Thyroid gland (tissue), 4 donors: ENCODE data around the gene SERPINB1. TPM values are rescaled to one million over a fixed set of nuclear protein-coding genes. Genes with fewer than 3 reads are reported as not detected.

ENCODE experiments used
- DNase-seq, 2 donors: peaks; one replicate each; pipeline ENCODE4 v3.0.0-alpha.2; 2019
- H3K27ac ChIP-seq, 3 donors: fragments of 200-600 bp; sonication (generic); 1 replicate in 2 of 3; 2 replicates in 1 of 3; pipeline ENCODE4 v1.5.1; 2016 to 2019; ENCODE audit warnings: mild to moderate bottlenecking in 1 of 3, moderate library complexity in 1 of 3
- H3K27me3 ChIP-seq: fragments of 200-600 bp; sonication (generic); one replicate; pipeline ENCODE4 v1.5.1; 2019
- H3K36me3 ChIP-seq, 2 donors: fragments of 200-600 bp; sonication (generic); one replicate each; pipeline ENCODE4 v1.5.1; 2016 to 2019
- H3K4me1 ChIP-seq, 2 donors: fragments of 200-600 bp; sonication (generic); one replicate each; pipeline ENCODE4 v1.5.1; 2017 to 2019
- H3K4me3 ChIP-seq, 3 donors: fragments of 200-600 bp; sonication (generic); replicated peaks in 1 of 3; 1 replicate in 2 of 3; 2 replicates in 1 of 3; pipeline ENCODE4 v1.5.1; 2016; ENCODE audit warnings: mild to moderate bottlenecking in 1 of 3
- H3K9me3 ChIP-seq: fragments of 200-600 bp; sonication (generic); one replicate; pipeline ENCODE4 v1.5.1; 2017
- CTCF ChIP-seq, 6 experiments: fragments of 200-600 bp in 3 of 6; fragments of 450-650 bp in 3 of 6; sonication (generic) in 3 of 6; IDR thresholded peaks; one replicate each; pipeline ENCODE4 v1.5.1; 2016 to 2019; ENCODE audit warnings: antibody characterized with exemption in 6 of 6, mild to moderate bottlenecking in 2 of 6, inconsistent platforms in 1 of 6, moderate library complexity in 1 of 6
- POLR2A ChIP-seq, 2 donors: fragments of 450-650 bp; IDR thresholded peaks; one replicate each; pipeline ENCODE4 v1.6.1; 2017; ENCODE audit warnings: antibody characterized with exemption in 2 of 2, mild to moderate bottlenecking in 2 of 2, moderate library complexity in 1 of 2
- WGBS, 2 donors: methylation state at CpG; one replicate each; pipeline ENCODE4 v1.1.5; 2017; 5-methylcytosine and 5-hydroxymethylcytosine counted together
- intact Hi-C: fragments of 100-400 bp; cut with DNase I; formaldehyde crosslinking; loops from one replicate; pipeline ENCODE4 v1.15.1; 2023
- total RNA-seq, 4 donors: library from RNA; depleted of rRNA; stranded (reverse); fragments of >200 nt; gene quantifications; one replicate each; pipeline ENCODE4 v1.2.3, GENCODE V29; 2016

SERPINB1 gene
- total RNA-seq, 4 donors from 2014 or later: 36.2 to 52.8 (median 43.4) TPM

GRCh38 chr6:2809015-2809414 lies 32.6 kb downstream of the SERPINB1 start:
- Histone ChIP-seq H3K4me3 (no peak overlapping the region), H3K36me3 (no peaks in the 10 kb centered on the region), H3K4me1 (peaks cover 8 to 9% of the 10 kb centered on the region in 2 donors), H3K27me3 (no peaks in the 10 kb centered on the region), H3K9me3 (no peaks in the 10 kb centered on the region), H3K27ac (no peak overlapping the region)
- no peak for DNase-seq
- intact Hi-C loops: no loop called here
- 89 to 90% methylated on average over 2 of the region's 2 CpGs for WGBS, 2 donors
- TF ChIP-seq CTCF (IDR thresholded peaks at IDR 0.05): no peak
- no peak for TF ChIP-seq POLR2A (IDR thresholded peaks at IDR 0.05)

GRCh38 chr6:2807342-2808090 lies 34.1 kb downstream of the SERPINB1 start:
- Histone ChIP-seq H3K4me1 (peaks cover 8 to 13% of the 10 kb centered on the region in 2 donors), H3K4me3 (no peak overlapping the region), H3K36me3 (no peaks in the 10 kb centered on the region), H3K27me3 (no peaks in the 10 kb centered on the region), H3K9me3 (no peaks in the 10 kb centered on the region), H3K27ac (peak overlapping the region in 1 of 3 donors; percentile 28)
- DNase-seq: no peak
- intact Hi-C loops: no loop called here
- WGBS, 2 donors: 67 to 76% methylated on average over 9 of the region's 9 CpGs
- TF ChIP-seq CTCF (IDR thresholded peaks at IDR 0.05): no peak
- TF ChIP-seq POLR2A (IDR thresholded peaks at IDR 0.05): no peak

GRCh38 chr6:2806644-2807043 lies 35.0 kb downstream of the SERPINB1 start:
- 92 to 95% methylated on average over 3 of the region's 3 CpGs for WGBS, 2 donors
- intact Hi-C loops: no loop called here
- no peaks in the 10 kb centered on the region for H3K9me3 ChIP-seq
- peaks cover 8 to 13% of the 10 kb centered on the region in 2 donors for H3K4me1 ChIP-seq
- TF ChIP-seq CTCF (IDR thresholded peaks at IDR 0.05) (no peak), POLR2A (IDR thresholded peaks at IDR 0.05) (no peak)
- H3K27me3 ChIP-seq: no peaks in the 10 kb centered on the region
- DNase-seq: no peak
- no peak overlapping the region for H3K4me3 ChIP-seq
- H3K27ac ChIP-seq: no peak overlapping the region
- H3K36me3 ChIP-seq: no peaks in the 10 kb centered on the region

GRCh38 chr6:2805031-2805430 lies 36.6 kb downstream of the SERPINB1 start:
- WGBS, 2 donors: 95 to 97% methylated on average over 14 of the region's 14 CpGs
- H3K4me3 ChIP-seq: no peak overlapping the region
- intact Hi-C loops: no loop called here
- TF ChIP-seq POLR2A (IDR thresholded peaks at IDR 0.05) (no peak), CTCF (IDR thresholded peaks at IDR 0.05) (no peak)
- no peak for DNase-seq
- H3K27ac ChIP-seq: no peak overlapping the region
- no peaks in the 10 kb centered on the region for H3K36me3 ChIP-seq
- peaks cover 8 to 13% of the 10 kb centered on the region in 2 donors for H3K4me1 ChIP-seq
- no peaks in the 10 kb centered on the region for H3K9me3 ChIP-seq
- no peaks in the 10 kb centered on the region for H3K27me3 ChIP-seq

GRCh38 chr6:2804516-2804915 lies 37.1 kb downstream of the SERPINB1 start:
- TF ChIP-seq POLR2A (IDR thresholded peaks at IDR 0.05) (no peak), CTCF (IDR thresholded peaks at IDR 0.05) (no peak)
- DNase-seq: peak; percentile 84 to 90
- H3K9me3 ChIP-seq: no peaks in the 10 kb centered on the region
- H3K27me3 ChIP-seq: no peaks in the 10 kb centered on the region
- H3K27ac ChIP-seq: no peak overlapping the region
- intact Hi-C loops: no loop called here
- H3K4me1 ChIP-seq: peaks cover 8 to 13% of the 10 kb centered on the region in 2 donors
- H3K4me3 ChIP-seq: no peak overlapping the region
- H3K36me3 ChIP-seq: no peaks in the 10 kb centered on the region
- 47 to 63% methylated on average over 6 of the region's 6 CpGs for WGBS, 2 donors
